ENCODE results near the gene ATP6V1G2. TPM values are rescaled to one million over a fixed set of nuclear protein-coding genes. Genes with fewer than 3 reads are reported as not detected.
A peak's percentile ranks its signal among the peaks of the same experiment; 100 is the strongest.
"Not testable (repeated sequence)": the region's sequence is repeated elsewhere in the genome, so short reads cannot be mapped to it uniquely, and the experiment has no call there.

The ATP6V1G2 gene
- total RNA-seq, 1 donor from 2014 or later, result 0.26 TPM

DNA sequence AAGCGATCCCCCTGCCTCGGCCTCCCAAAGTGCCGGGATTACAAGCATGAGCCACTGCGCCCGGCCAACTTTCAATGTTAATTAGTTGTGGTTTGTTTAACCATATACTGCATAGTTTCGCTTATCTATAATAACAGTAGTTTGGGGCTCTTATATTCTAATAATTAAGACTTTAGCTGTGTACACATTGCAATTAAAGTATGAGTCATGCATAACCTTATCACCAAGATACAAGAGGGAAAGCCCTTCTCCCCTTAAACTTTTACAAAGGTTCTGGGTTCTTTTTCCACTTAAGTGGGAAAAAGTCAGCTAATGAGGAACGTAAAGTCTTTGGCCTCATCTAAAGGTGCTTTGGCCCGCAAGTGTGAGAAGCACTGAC lies 20.9 kb downstream of the ATP6V1G2 start:
- FAIRE-seq (no peak), DNase-seq (ENCODE audit: low read depth) (peak; percentile 17)
- Histone ChIP-seq H3K36me3 (ENCODE audit: control insufficient read depth, insufficient read depth, low read length) (peaks cover under 1% of the 10 kb centered on the region), H3K4me3 (ENCODE audit: low read depth, low read length) (no peak overlapping the region), H3K27me3 (ENCODE audit: control insufficient read depth, insufficient read depth, low read length) (no peaks in the 10 kb centered on the region)
- TF ChIP-seq, protein P1, sequence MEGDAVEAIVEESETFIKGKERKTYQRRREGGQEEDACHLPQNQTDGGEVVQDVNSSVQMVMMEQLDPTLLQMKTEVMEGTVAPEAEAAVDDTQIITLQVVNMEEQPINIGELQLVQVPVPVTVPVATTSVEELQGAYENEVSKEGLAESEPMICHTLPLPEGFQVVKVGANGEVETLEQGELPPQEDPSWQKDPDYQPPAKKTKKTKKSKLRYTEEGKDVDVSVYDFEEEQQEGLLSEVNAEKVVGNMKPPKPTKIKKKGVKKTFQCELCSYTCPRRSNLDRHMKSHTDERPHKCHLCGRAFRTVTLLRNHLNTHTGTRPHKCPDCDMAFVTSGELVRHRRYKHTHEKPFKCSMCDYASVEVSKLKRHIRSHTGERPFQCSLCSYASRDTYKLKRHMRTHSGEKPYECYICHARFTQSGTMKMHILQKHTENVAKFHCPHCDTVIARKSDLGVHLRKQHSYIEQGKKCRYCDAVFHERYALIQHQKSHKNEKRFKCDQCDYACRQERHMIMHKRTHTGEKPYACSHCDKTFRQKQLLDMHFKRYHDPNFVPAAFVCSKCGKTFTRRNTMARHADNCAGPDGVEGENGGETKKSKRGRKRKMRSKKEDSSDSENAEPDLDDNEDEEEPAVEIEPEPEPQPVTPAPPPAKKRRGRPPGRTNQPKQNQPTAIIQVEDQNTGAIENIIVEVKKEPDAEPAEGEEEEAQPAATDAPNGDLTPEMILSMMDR (IDR thresholded peaks at IDR 0.05; ENCODE audit: insufficient read depth, low read length, severe bottlenecking), result no peak

DNA sequence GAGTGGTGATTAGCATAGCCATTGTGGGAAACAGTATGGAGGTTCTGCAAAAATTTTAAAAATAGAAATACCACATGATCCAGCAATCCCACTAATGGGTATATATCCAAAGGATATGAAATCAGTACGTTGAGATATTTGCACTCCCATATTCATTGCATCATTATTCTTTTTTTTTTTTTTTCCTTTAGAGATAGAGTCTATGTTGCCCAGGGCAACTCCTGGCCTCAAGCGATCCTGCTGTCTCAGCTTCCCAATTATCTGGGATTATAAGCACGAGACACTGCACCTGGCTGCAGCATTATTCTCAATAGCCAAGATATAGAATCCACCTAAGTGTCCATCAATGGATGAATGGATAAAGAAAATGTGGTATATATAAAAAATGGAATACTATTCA lies 24.6 kb downstream of the ATP6V1G2 start:
- TF ChIP-seq, protein P1 (IDR thresholded peaks at IDR 0.05; ENCODE audit: insufficient read depth, low read length, severe bottlenecking), result no peak
- Histone ChIP-seq H3K36me3 (ENCODE audit: control insufficient read depth, insufficient read depth, low read length) (no peaks in the 10 kb centered on the region), H3K27me3 (ENCODE audit: control insufficient read depth, insufficient read depth, low read length) (no peaks in the 10 kb centered on the region), H3K4me3 (ENCODE audit: low read depth, low read length) (no peak overlapping the region)
- DNase-seq (ENCODE audit: low read depth) (no peak), FAIRE-seq (no peak)

DNA sequence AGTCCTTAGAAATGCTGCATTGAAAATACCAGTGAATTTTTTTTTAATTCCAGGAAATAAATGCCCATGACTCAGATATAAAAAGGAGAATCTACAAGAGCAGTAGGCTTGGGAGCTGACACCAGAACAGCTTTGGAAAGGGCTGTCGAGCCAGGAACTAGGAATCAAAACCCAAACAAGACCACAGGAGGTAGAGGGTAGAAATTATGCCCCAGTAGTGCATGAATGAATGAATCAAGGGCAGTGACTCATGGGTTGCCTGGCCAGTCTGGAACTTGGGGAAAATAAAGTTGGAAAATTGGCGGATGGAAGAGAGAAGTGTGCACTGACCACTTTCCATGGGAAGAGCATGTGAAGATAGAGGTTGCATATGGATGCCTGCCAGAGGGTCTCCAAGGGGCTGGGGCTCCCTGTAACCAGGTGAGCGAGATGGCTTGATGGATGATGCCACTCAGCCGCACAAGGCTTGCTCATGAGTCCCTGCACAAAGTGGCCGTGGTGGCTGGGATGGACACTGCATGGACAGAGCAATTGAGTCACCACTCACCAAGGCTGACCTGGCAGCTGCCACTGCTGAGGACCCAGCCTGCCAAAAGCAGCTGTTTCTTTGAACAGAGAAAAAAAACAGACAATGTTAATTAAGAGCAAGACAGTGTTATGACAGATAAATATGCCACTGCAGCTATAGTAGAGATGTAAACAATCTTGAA lies 32.8 kb downstream of the ATP6V1G2 start:
- no peaks in the 10 kb centered on the region for H3K36me3 ChIP-seq (ENCODE audit: control insufficient read depth, insufficient read depth, low read length)
- no peak for FAIRE-seq

DNA sequence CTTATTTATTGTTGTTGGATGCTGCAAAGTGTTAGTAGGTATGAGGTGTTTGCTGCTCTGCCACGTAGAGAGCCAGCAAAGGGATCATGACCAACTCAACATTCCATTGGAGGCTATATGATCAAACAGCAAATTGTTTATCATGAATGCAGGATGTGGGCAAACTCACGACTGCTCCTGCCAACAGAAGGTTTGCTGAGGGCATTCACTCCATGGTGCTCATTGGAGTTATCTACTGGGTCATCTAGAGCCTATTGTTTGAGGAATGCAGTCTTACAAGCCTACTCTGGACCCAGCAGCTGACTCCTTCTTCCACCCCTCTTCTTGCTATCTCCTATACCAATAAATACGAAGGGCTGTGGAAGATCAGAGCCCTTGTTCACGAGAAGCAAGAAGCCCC lies 36.4 kb downstream of the ATP6V1G2 start:
- H3K27me3 ChIP-seq (ENCODE audit: control insufficient read depth, insufficient read depth, low read length), result no peaks in the 10 kb centered on the region
- DNase-seq (ENCODE audit: low read depth), result no peak
- peaks cover 3% of the 10 kb centered on the region for H3K36me3 ChIP-seq (ENCODE audit: control insufficient read depth, insufficient read depth, low read length)
- no peak overlapping the region for H3K4me3 ChIP-seq (ENCODE audit: low read depth, low read length)
- no peak for FAIRE-seq
- TF ChIP-seq, protein P1 (IDR thresholded peaks at IDR 0.05; ENCODE audit: insufficient read depth, low read length, severe bottlenecking), result no peak

More for the DNA sequence above, 32.8 kb downstream of the ATP6V1G2 start:
- H3K27me3 ChIP-seq (ENCODE audit: control insufficient read depth, insufficient read depth, low read length), result no peaks in the 10 kb centered on the region
- no peak for DNase-seq (ENCODE audit: low read depth)
- TF ChIP-seq, protein P1 (IDR thresholded peaks at IDR 0.05; ENCODE audit: insufficient read depth, low read length, severe bottlenecking), result no peak
- no peak overlapping the region for H3K4me3 ChIP-seq (ENCODE audit: low read depth, low read length)

DNA sequence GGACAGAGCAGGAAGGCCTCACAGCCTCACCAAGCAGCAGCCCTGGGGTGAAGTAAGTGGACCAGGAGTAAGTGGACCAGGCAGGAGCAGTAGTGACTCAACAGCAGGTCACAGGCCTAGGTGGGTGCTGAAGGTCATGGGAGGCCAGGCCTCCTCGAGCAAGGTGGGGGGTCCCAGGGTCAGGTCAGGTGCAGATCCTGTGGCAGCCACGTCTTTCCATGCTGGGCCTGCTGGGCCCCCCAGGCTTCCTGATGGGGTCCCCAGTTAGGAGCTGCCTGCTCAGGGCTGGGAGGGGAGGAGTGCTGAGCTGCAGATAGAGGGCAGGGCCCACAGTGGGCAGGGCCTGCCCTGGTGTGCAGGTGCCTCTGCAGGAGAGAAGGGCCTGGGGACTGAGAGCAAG lies 37.4 kb downstream of the ATP6V1G2 start:
- H3K36me3 ChIP-seq (ENCODE audit: control insufficient read depth, insufficient read depth, low read length); DNase-seq (ENCODE audit: low read depth); H3K4me3 ChIP-seq (ENCODE audit: low read depth, low read length); H3K27me3 ChIP-seq (ENCODE audit: control insufficient read depth, insufficient read depth, low read length); FAIRE-seq: not testable (repeated sequence)

DNA sequence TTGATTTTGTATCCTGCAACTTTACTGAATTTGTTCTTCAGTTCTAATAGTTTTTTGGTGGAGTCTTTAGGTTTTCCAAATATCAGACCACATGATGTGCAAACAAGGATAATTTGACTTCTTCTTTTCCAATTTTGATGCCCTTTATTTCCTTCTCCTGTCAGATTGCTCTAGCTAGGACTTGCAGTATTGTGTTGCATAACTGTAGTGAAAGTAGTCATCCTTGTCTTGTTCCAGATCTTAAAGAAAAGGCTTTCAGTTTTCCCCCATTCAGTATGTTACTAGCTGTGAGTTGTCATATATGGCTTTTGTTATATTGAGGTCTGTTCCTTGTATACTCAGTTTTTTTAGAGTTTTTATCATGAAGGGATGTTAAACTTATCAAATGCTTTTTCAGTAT lies 43.8 kb downstream of the ATP6V1G2 start:
- DNase-seq (ENCODE audit: low read depth), result no peak
- TF ChIP-seq, protein P1 (IDR thresholded peaks at IDR 0.05; ENCODE audit: insufficient read depth, low read length, severe bottlenecking), result no peak
- H3K4me3 ChIP-seq (ENCODE audit: low read depth, low read length), result no peak overlapping the region
- FAIRE-seq, result no peak
- peaks cover 2% of the 10 kb centered on the region for H3K36me3 ChIP-seq (ENCODE audit: control insufficient read depth, insufficient read depth, low read length)
- H3K27me3 ChIP-seq (ENCODE audit: control insufficient read depth, insufficient read depth, low read length), result no peaks in the 10 kb centered on the region

DNA sequence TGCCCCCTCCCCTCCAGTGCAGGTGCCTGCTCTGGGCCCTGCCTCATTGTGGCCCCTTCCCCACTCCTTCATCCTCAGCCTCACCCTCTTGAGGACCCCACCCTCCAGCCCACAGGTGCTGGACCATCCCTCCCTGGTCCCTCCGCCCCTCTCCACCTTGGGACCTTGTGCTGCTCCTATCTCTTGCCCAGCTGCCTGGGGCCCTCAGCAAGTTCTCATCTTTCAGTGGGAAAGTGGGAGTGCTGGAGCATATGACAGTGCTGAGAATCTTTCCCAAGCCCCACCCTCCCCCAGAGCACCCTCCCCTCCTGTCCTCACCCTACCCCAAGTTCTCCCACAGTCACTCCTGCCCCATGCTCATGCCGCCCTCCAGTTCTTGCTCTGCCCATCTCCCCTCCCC lies 46.8 kb downstream of the ATP6V1G2 start:
- not testable (repeated sequence) for H3K27me3 ChIP-seq (ENCODE audit: control insufficient read depth, insufficient read depth, low read length); H3K36me3 ChIP-seq (ENCODE audit: control insufficient read depth, insufficient read depth, low read length); FAIRE-seq; DNase-seq (ENCODE audit: low read depth); H3K4me3 ChIP-seq (ENCODE audit: low read depth, low read length)

Measured in bronchial epithelial cell (primary cell).